Measurements from ENCODE around the gene TAS2R13.

TAS2R13 gene

GRCh38 chr12:10863512-10864218 is 45.7 kb downstream of the TAS2R13 start:
- DNase-seq: no peak

- no peak for DNase-seq
Measured at GRCh38 chr12:10861366-10861765, 48.0 kb downstream of the TAS2R13 start.

Measured in activated CD4-positive, CD25-positive, alpha-beta regulatory T cell treated with anti-CD3 and anti-CD28 coated beads, Interleukin-2, amount 50 U/mL, for 72 hours (primary cell).